ENCODE results near the gene FNIP2.

FNIP2 gene

GRCh38 chr4:158856852-158857251, 88.0 kb downstream of the FNIP2 start:
- TF ChIP-seq CTCF (IDR thresholded peaks at IDR 0.05): peak; percentile 52 to 69
- no peak overlapping the region for H3K27ac ChIP-seq
- no peaks in the 10 kb centered on the region for H3K27me3 ChIP-seq
- peaks cover 18 to 32% (median 32%) of the 10 kb centered on the region in 3 donors for H3K36me3 ChIP-seq
- no peak overlapping the region for H3K4me3 ChIP-seq
- no peaks in the 10 kb centered on the region for H3K9me3 ChIP-seq
- intact Hi-C loops (cut with DNase I; ENCODE audit: low total_unique reads): loop anchor here (2.0 to 5.0 kb wide), 2 partner anchors 320 to 344 kb away; no protein-coding TSS in a partner anchor
- DNase-seq: no peak
- H3K4me1 ChIP-seq: no peaks in the 10 kb centered on the region

GRCh38 chr4:158857951-158858350, 89.1 kb downstream of the FNIP2 start:
- H3K4me3 ChIP-seq: no peak overlapping the region
- TF ChIP-seq CTCF (IDR thresholded peaks at IDR 0.05): no peak
- H3K4me1 ChIP-seq: no peaks in the 10 kb centered on the region
- H3K27me3 ChIP-seq: no peaks in the 10 kb centered on the region
- no peak for DNase-seq
- peaks cover 27 to 43% (median 41%) of the 10 kb centered on the region in 3 donors for H3K36me3 ChIP-seq
- H3K9me3 ChIP-seq: no peaks in the 10 kb centered on the region
- intact Hi-C loops (cut with DNase I; ENCODE audit: low total_unique reads): loop anchor here (2.0 to 5.0 kb wide), 2 partner anchors 319 to 343 kb away; no protein-coding TSS in a partner anchor
- no peak overlapping the region for H3K27ac ChIP-seq

- H3K9me3 ChIP-seq: no peaks in the 10 kb centered on the region
- no peaks in the 10 kb centered on the region for H3K4me1 ChIP-seq
- TF ChIP-seq CTCF (IDR thresholded peaks at IDR 0.05): no peak
- no peak for DNase-seq
- H3K36me3 ChIP-seq: peaks cover 30 to 49% (median 47%) of the 10 kb centered on the region in 3 donors
- intact Hi-C loops (cut with DNase I; ENCODE audit: low total_unique reads): loop anchor here (5.0 kb wide), 1 partner anchor 319 kb away; no protein-coding TSS in a partner anchor
- H3K4me3 ChIP-seq: no peak overlapping the region
- no peaks in the 10 kb centered on the region for H3K27me3 ChIP-seq
- no peak overlapping the region for H3K27ac ChIP-seq
Observed at GRCh38 chr4:158858410-158859199, 89.8 kb downstream of the FNIP2 start.

GRCh38 chr4:158859661-158860060, 90.8 kb downstream of the FNIP2 start:
- DNase-seq: no peak
- Histone ChIP-seq H3K27me3 (no peaks in the 10 kb centered on the region), H3K36me3 (peaks cover 34 to 54% (median 50%) of the 10 kb centered on the region in 3 donors), H3K27ac (no peak overlapping the region), H3K4me1 (no peaks in the 10 kb centered on the region), H3K9me3 (no peaks in the 10 kb centered on the region), H3K4me3 (no peak overlapping the region)
- intact Hi-C loops (cut with DNase I; ENCODE audit: low total_unique reads): loop anchor here (5.0 kb wide), 2 partner anchors 318 to 578 kb away; no protein-coding TSS in a partner anchor
- no peak for TF ChIP-seq CTCF (IDR thresholded peaks at IDR 0.05)

- DNase-seq: no peak
- H3K36me3 ChIP-seq: peaks cover 34 to 54% (median 47%) of the 10 kb centered on the region in 3 donors
- no peaks in the 10 kb centered on the region for H3K9me3 ChIP-seq
- intact Hi-C loops (cut with DNase I; ENCODE audit: low total_unique reads): loop anchor here (5.0 kb wide), 1 partner anchor 576 kb away; no protein-coding TSS in a partner anchor
- no peaks in the 10 kb centered on the region for H3K27me3 ChIP-seq
- no peak overlapping the region for H3K4me3 ChIP-seq
- H3K27ac ChIP-seq: no peak overlapping the region
- H3K4me1 ChIP-seq: no peaks in the 10 kb centered on the region
- no peak for TF ChIP-seq CTCF (IDR thresholded peaks at IDR 0.05)
Observed at GRCh38 chr4:158860856-158861255, 92.0 kb downstream of the FNIP2 start.

All from tibial artery (tissue), 4 donors.